Head of caudate nucleus (tissue), 42 donors: ENCODE measurements around the gene RABL6.
"Not testable (repeated sequence)": the region's sequence is repeated elsewhere in the genome, so short reads cannot be mapped to it uniquely, and the experiment has no call there.

Experiments
- DNase-seq, 42 donors: peaks; one replicate each; pipeline versions ENCODE4 v3.0.0 to v3.0.0-alpha.2; 2020 to 2021; ENCODE audit warnings: mixed read lengths in 7 of 42
- intact Hi-C: fragments of 100-400 bp; cut with DNase I; formaldehyde crosslinking; loops from one replicate; pipeline ENCODE4 v1.15.0; 2022

Gene RABL6

GRCh38 chr9:136827794-136828473 lies 20.2 kb downstream of the RABL6 start:
- no peak for DNase-seq
- intact Hi-C loops: no loop called here

DNA sequence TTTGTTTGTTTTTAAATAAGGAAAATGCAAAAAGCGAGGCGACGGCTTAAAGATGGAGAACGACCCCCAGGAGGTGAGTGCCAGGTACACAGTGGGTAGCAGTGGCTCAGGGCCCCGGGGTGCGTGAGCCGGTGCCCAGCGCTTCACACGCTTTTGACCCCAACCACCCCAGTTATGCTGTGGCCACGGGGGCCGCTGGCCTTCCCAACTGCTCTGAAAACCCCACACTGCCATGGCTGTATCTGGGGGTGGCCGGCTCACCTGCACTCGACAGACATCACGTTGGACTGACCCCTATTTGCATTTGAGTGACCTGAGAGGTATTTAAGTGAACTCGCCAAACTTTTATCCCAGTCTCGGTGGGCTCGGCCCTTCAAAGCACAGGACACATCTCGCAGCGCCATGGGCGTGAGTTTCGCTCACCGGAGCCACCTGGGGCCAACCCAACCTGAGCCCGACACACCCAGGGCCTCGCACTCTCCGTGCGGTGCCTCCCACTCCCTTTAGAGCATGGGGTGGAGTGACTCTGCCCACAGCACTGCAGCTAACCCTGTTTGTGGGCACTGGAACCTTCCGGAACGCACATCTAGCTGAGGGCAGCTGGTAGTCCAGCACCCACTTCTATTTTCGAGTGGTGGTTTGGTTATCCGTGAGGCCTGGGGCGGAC lies 20.9 kb downstream of the RABL6 start:
- no peak for DNase-seq
- intact Hi-C loops: no loop called here

GRCh38 chr9:136829412-136829811 lies 21.7 kb downstream of the RABL6 start:
- intact Hi-C loops: no loop called here
- no peak for DNase-seq

DNA sequence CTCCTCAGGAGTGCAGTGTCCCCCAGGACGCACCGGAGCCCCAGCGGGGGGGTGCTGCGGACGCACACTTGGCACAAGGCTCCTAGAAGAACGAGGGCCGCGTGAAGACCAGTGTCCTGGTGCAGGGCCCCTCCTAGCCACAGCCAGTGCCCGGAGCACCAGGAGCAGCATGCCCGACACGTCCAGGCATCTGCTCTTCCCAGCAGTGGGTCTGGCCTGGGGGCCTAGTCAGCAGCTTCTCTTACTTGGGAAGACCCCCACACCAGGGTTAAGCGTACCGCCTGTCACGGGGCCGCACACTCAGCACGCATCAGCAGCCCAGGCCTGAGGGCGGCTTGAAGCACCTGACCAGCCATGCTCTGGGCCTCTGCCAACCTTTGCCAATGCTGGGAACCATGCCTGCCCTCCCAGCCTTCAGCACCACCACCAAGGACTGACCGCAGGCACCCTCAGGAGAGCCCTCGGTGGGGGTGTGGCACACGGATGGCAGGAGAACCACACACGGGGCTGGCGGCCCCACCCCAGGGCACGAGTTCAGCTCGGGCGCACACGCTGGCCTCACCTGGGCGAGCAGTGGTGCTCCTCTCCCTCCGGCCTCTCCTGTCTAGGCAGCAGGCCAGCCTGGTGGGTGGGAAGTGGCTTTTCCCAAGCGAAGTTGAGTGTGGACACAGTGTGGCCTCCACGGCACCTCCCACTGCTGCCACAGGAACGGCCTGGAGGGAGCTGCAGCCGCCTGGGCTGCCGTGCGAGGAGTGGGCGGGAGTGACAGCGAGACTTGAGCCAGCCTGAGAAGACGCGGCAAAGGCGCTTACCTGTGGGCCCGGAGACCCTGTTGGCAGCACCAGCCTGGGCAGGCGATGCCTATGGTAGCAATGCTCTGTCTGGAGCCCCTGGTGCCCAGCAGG lies 22.5 kb downstream of the RABL6 start:
- intact Hi-C loops: no loop called here
- peak in 2 of 42 donors; percentile 1 to 2 for DNase-seq

DNA sequence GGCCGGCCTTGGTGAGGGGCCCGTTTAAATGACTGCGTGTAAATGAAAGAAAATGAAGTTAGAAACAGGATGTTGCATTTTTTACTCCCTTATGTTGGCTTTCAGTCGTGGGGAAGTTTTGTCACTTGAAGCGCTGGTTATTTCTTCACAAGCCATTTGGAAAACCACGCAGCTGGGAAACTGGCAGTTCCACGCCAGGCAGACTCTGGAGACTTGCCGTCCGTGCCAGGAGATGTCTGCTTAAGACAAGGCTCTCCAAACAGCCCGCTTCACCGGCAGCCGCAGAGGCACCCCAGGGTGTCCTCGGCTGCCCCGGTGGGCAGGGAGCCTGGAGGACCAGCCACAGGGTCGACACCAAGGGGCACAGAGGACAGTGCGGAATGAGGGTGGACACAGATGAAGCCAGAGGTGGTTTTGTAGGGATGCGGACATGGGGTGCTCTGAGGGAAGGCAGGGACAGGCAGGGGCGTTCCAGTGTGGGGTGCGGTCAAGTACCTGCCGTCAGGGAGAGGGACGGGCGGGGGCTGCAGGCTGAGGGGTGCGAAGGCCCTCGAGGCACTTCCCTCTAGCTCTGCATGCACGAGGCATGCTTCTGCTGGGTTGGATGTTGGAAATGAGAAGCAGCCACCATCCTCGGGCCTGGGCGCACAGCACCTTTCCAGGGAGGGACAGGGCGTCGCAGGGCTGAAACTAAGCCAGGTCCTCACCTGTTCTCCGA lies 23.4 kb downstream of the RABL6 start:
- intact Hi-C loops: no loop called here
- DNase-seq: peak in 1 of 42 donors; percentile 2

GRCh38 chr9:136831720-136832104 lies 24.0 kb downstream of the RABL6 start:
- DNase-seq: no peak

GRCh38 chr9:136832581-136832980 lies 24.8 kb downstream of the RABL6 start:
- intact Hi-C loops: no loop called here
- DNase-seq: peak in 29 of 42 donors; percentile 34 to 85 (median 71)

More at GRCh38 chr9:136831720-136832104, 24.0 kb downstream of the RABL6 start:
- intact Hi-C loops: no loop called here

GRCh38 chr9:136833381-136834048 lies 25.8 kb downstream of the RABL6 start:
- intact Hi-C loops, DNase-seq: not testable (repeated sequence)

GRCh38 chr9:136835162-136835931 lies 27.6 kb downstream of the RABL6 start:
- DNase-seq: no peak
- intact Hi-C loops: no loop called here

- intact Hi-C loops: no loop called here
- DNase-seq: no peak
These were observed 28.5 kb downstream of the RABL6 start for GRCh38 chr9:136835932-136836904.

- intact Hi-C loops: no loop called here
- DNase-seq: no peak
These were observed 29.6 kb downstream of the RABL6 start for GRCh38 chr9:136837146-136837855.

GRCh38 chr9:136837856-136838277 lies 30.1 kb downstream of the RABL6 start:
- DNase-seq, intact Hi-C loops: not testable (repeated sequence)

- no peak for DNase-seq
- intact Hi-C loops: no loop called here
These were observed 30.8 kb downstream of the RABL6 start for GRCh38 chr9:136838314-136839228.

DNA sequence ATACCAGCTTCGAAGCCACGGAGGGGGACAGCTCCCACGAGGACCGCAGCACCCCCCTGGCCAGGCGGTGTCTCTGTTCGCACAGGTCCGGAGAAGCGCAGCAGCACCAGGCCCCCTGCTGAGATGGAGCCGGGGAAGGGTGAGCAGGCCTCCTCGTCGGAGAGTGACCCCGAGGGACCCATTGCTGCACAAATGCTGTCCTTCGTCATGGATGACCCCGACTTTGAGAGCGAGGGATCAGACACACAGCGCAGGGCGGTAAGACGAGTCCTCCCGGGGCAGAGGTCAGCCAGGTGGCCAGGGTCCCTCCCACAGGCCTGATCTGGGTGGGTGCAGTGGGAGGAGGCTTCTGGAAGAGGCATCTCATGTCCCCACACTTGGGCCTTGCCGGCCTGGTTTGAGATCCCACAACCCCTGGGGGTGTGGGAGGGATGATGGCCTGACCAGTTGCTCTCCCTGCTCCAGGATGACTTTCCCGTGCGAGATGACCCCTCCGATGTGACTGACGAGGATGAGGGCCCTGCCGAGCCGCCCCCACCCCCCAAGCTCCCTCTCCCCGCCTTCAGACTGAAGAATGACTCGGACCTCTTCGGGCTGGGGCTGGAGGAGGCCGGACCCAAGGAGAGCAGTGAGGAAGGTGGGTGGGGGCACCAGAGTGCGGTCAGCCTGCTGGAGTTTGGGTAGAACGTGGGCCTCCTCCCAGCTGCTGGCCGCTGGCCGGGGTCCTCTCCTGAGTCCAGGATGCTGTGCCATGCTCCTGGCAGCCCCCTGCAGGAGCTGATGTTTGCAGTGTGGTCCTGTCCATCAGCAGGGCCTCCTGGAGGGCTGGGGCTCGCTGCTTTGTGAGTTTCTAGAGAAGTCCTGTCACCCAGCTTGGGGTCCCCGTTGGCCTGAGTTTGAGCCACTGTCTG lies 31.7 kb downstream of the RABL6 start:
- DNase-seq: no peak
- intact Hi-C loops: no loop called here
